Naive B cell (primary cell): ENCODE measurements around the gene AMHR2. TPM values are rescaled to one million over a fixed set of nuclear protein-coding genes. Genes with fewer than 3 reads are reported as not detected.
A peak's percentile ranks its signal among the peaks of the same experiment; 100 is the strongest.

ENCODE experiments used
- ATAC-seq, 2 donors: fragments of 150-1000 bp; cut with Tn5 transposase; 2 replicates each; pipeline ENCODE4 v1.10.0; 2021; ENCODE audit warnings: low read depth in 2 of 2, mild to moderate bottlenecking in 2 of 2, moderate library complexity in 2 of 2
- DNase-seq: peaks from one replicate; pipeline ENCODE4 v3.0.0; 2022
- H3K27ac Mint-ChIP-seq, 6 donors: one replicate each; pipeline ENCODE4 v1.8.0; 2020 to 2022; ENCODE audit warnings: mild to moderate bottlenecking in 6 of 6, mixed read lengths in 6 of 6, moderate library complexity in 5 of 6, inconsistent platforms in 2 of 6
- H3K27me3 Mint-ChIP-seq, 3 donors: one replicate each; pipeline ENCODE4 v1.8.0; 2021 to 2022; ENCODE audit warnings: mixed read lengths in 3 of 3, mild to moderate bottlenecking in 1 of 3
- H3K36me3 Mint-ChIP-seq, 2 donors: one replicate each; pipeline ENCODE4 v1.8.0; 2020 to 2022; ENCODE audit warnings: mixed read lengths in 2 of 2, inconsistent platforms in 1 of 2, mild to moderate bottlenecking in 1 of 2
- H3K4me1 Mint-ChIP-seq, 3 donors: one replicate each; pipeline ENCODE4 v1.8.0; 2020 to 2022; ENCODE audit warnings: mixed read lengths in 3 of 3, inconsistent platforms in 1 of 3, mild to moderate bottlenecking in 1 of 3, moderate library complexity in 1 of 3
- H3K4me3 Mint-ChIP-seq, 8 donors: one replicate each; pipeline ENCODE4 v1.8.0; 2020 to 2022; ENCODE audit warnings: mild to moderate bottlenecking in 8 of 8, mixed read lengths in 8 of 8, moderate library complexity in 8 of 8, inconsistent platforms in 2 of 8
- H3K9me3 Mint-ChIP-seq, 7 donors: one replicate each; pipeline ENCODE4 v1.8.0; 2020 to 2022; ENCODE audit warnings: mixed read lengths in 7 of 7, mild to moderate bottlenecking in 5 of 7, inconsistent platforms in 2 of 7, moderate library complexity in 1 of 7
- polyA plus RNA-seq, 6 donors: library from polyadenylated mRNA; unstranded; fragments of 300-500 nt; fragmentation: Illumina TruSeq; gene quantifications; one replicate each; pipeline ENCODE4 v1.2.3, GENCODE V29; 2021; ENCODE audit warnings: low read depth in 6 of 6

The AMHR2 gene
- polyA plus RNA-seq, 6 donors from 2014 or later, result not detected

DNA sequence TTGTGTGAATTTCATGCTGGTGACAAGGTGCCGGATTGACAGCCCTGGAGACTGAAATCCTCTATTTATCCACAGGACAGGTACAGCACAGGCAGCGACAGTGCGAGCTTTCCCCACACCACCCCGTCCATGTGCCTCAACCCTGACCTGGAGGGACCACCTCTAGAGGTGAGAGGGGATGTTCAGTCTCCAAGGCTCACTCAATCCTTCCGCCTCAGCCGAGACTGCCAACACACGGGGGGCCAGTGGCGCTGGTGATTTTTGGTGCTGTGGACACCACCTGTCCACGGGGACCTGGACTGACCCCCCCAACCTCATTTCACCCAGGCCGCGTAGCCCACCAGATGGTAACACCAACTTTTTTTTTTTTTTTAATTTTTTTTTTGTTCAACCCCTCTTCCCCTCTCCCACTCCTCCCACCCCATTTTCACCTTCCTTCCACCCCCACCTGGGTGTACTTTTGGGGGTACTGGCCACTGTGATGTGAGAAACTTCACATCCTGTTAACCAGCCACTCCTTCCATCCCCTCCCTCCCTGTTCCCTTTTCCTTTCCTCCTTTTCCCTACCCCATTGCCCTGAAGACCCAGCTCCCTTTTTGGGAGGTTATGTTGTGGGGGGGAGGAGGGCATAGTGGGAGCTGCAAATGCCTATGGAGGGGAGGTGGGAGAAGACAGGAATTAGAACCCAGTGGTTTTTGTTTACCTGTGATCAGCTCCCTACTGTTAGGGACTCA is 41.2 kb downstream of the AMHR2 start:
- ATAC-seq, result no peak
- Mint-ChIP-seq H3K27me3 (no peaks in the 10 kb centered on the region), H3K36me3 (peaks cover 29 to 36% of the 10 kb centered on the region in 2 donors)

DNA sequence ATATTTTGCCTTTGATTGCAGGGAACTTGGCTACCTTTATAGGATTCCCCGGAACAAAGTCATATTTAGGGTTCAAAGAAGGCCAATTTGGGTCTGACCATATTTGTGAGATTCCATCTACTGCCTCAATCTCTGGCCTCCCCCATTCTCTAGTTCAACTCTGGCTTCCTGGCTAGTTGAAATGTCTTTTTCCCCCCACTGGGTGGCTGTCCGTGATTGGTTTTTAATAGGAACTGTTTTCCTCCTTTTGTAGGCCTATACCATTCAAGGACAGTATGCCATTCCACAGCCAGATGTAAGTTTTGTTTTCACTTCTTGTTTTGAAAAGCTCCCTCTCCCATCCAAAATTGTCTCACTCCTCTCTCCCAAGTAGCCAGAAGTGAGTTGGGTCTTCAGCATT is 42.0 kb downstream of the AMHR2 start:
- H3K4me3 Mint-ChIP-seq, result peak overlapping the region in 1 of 8 donors; percentile 15
- DNase-seq (no peak), ATAC-seq (no peak)
- peaks cover 7 to 31% (median 18%) of the 10 kb centered on the region in 3 donors for H3K4me1 Mint-ChIP-seq
- peaks cover 21 to 32% of the 10 kb centered on the region in 2 donors for H3K36me3 Mint-ChIP-seq
- no peaks in the 10 kb centered on the region for H3K27me3 Mint-ChIP-seq
- no peaks in the 10 kb centered on the region for H3K9me3 Mint-ChIP-seq
- H3K27ac Mint-ChIP-seq, result peak overlapping the region in 2 of 6 donors; percentile 75 to 82

More for the DNA sequence above, 41.2 kb downstream of the AMHR2 start:
- peaks cover 7 to 34% (median 25%) of the 10 kb centered on the region in 3 donors for H3K4me1 Mint-ChIP-seq
- H3K9me3 Mint-ChIP-seq, result no peaks in the 10 kb centered on the region
- H3K4me3 Mint-ChIP-seq, result peak overlapping the region in 1 of 8 donors; percentile 63
- DNase-seq, result no peak
- peak overlapping the region in 1 of 6 donors; percentile 82 for H3K27ac Mint-ChIP-seq

DNA sequence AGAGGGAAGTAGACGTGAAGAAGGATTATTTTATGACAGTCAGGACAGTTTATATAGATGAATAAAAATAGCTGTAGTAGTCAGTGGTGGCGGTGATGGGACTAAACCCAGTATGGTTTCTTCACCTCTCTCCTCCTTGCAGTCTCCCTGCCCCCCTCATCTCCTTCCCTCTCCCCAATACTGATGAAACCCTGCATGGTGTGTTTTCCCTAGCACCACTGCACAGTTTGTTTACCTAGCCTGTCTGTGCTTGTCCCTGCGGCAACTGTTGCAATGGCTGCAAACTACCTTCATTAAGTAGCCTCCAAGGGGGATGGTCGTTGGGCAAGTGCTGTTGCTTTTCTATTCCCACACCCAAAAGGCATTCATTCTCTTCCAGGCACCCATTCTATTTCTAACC is 43.0 kb downstream of the AMHR2 start:
- Mint-ChIP-seq H3K9me3 (no peaks in the 10 kb centered on the region), H3K4me1 (peaks cover 5 to 27% (median 13%) of the 10 kb centered on the region in 3 donors), H3K27me3 (no peaks in the 10 kb centered on the region), H3K27ac (peak overlapping the region in 4 of 6 donors; percentile 11 to 85 (median 67)), H3K36me3 (peaks cover 18 to 29% of the 10 kb centered on the region in 2 donors), H3K4me3 (no peak overlapping the region)
- ATAC-seq (no peak), DNase-seq (no peak)

DNA sequence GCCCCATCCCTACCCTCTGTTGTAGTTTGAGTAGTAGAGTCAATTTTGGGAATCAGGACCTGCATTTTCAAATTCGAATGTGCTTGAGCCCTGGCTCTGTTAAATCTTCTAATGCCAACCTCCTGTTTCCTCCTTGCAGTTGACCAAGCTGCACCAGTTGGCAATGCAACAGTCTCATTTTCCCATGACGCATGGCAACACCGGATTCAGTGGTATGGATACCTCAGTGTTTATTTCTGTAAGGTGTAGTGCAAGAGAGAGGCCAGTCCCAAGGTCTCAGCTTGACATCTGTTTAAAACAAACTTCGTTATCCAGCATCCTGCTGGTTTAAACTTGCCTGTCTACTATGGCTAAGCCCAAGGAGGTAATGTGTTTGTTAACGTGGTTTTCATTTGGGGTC is 43.4 kb downstream of the AMHR2 start:
- no peak for ATAC-seq
- peaks cover 22 to 27% of the 10 kb centered on the region in 2 donors for H3K36me3 Mint-ChIP-seq
- H3K27me3 Mint-ChIP-seq, result no peaks in the 10 kb centered on the region
- peak overlapping the region in 4 of 6 donors; percentile 11 to 85 (median 52) for H3K27ac Mint-ChIP-seq
- H3K4me3 Mint-ChIP-seq, result peak overlapping the region in 1 of 8 donors; percentile 9
- peaks cover 5 to 27% (median 15%) of the 10 kb centered on the region in 3 donors for H3K4me1 Mint-ChIP-seq
- DNase-seq, result no peak
- H3K9me3 Mint-ChIP-seq, result no peaks in the 10 kb centered on the region

DNA sequence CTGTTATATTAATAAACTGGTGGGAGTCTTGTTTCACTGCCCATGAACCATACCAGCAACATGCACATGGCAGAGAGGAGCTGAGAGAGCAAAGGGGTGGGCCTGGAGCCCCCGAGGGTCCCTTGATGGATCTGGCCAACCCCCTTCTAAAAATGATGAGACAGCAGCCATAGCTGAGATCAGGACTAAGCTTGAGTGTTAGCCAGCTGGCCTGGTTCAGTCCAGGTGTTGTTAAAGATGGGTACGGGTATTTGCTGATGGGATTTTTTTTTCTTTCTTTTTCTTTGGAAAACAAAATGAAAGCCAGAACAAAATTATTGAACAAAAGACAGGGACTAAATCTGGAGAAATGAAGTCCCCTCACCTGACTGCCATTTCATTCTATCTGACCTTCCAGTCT is 44.2 kb downstream of the AMHR2 start:
- Mint-ChIP-seq H3K36me3 (peaks cover 22 to 25% of the 10 kb centered on the region in 2 donors), H3K4me3 (peak overlapping the region in 1 of 8 donors; percentile 47), H3K4me1 (peaks cover 5 to 27% (median 16%) of the 10 kb centered on the region in 3 donors), H3K27ac (peak overlapping the region in 1 of 6 donors; percentile 49), H3K27me3 (no peaks in the 10 kb centered on the region), H3K9me3 (no peaks in the 10 kb centered on the region)
- no peak for DNase-seq
- ATAC-seq, result no peak

DNA sequence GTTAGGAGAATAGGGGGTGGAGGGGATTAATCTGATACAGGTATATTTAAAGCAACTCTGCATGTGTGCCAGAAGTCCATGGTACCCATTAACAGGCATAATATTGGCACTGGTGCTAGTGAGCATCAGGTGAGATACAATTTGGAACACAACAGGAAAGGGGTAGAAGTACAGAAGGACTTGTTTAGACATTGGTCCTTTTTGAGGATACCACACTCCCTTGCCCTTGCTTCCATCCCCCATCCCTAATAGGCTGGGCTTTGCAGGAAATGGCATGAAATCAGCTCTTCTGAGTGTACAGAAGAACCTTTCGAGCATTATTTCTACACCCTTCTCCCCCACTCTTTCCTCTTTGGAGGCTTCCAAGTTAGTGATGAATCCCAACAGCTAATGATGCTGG is 44.6 kb downstream of the AMHR2 start:
- ATAC-seq, result no peak
- peaks cover 5 to 27% (median 16%) of the 10 kb centered on the region in 3 donors for H3K4me1 Mint-ChIP-seq
- no peaks in the 10 kb centered on the region for H3K9me3 Mint-ChIP-seq
- H3K4me3 Mint-ChIP-seq, result no peak overlapping the region
- peaks cover 22 to 25% of the 10 kb centered on the region in 2 donors for H3K36me3 Mint-ChIP-seq
- H3K27me3 Mint-ChIP-seq, result no peaks in the 10 kb centered on the region
- DNase-seq, result no peak
- no peak overlapping the region for H3K27ac Mint-ChIP-seq

DNA sequence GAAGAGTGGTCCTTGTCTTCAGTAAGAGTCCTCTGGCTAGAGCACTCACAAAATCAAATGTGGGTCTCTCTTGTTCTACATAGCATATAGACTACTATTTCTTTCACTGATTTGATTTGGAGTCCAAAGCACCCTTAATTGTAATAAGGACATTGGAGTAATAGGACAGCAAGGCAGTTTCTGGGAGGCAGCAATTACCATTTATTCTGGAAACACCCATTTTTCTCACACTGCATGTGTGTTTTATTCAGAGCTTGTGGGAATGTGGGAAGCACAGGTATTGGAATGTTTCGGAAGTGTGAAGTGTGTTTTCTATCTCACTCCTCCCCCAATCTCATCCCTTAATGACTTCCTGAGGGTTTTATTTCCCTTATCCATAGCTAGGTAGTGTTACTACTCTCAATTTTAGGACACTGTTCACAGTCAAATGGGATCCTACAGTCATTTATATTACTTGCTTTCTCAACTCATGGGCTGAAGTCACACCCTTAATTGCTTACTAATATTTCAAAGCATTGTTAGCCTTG is 48.5 kb downstream of the AMHR2 start:
- no peak for DNase-seq
- ATAC-seq, result no peak
- H3K4me1 Mint-ChIP-seq, result peaks cover 3 to 13% (median 9%) of the 10 kb centered on the region in 3 donors
- no peak overlapping the region for H3K4me3 Mint-ChIP-seq
- H3K36me3 Mint-ChIP-seq, result peaks cover 6 to 21% of the 10 kb centered on the region in 2 donors
- no peaks in the 10 kb centered on the region for H3K9me3 Mint-ChIP-seq
- no peaks in the 10 kb centered on the region for H3K27me3 Mint-ChIP-seq
- H3K27ac Mint-ChIP-seq, result no peak overlapping the region

DNA sequence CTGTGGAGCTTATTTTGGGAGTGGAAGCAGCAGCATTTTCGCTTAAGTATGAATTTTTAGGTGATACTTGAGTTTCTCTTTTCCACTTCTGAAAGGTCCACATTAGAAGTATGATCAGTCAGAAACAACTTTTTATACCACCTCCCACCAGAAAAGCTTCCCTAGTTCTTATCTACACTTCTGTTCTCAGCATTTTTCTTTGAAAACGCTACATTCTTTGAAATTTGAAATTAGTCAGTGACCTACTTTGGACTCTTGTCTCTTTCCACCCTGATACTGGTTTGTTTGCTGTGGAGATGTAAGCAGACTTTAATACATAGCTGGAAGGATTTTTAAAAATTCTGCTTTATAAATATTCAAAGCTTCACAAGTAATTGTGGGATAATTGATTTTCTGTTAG is 50.4 kb downstream of the AMHR2 start:
- H3K4me3 Mint-ChIP-seq, result no peak overlapping the region
- peak overlapping the region in 1 of 6 donors; percentile 9 for H3K27ac Mint-ChIP-seq
- no peaks in the 10 kb centered on the region for H3K9me3 Mint-ChIP-seq
- peaks cover 6 to 19% of the 10 kb centered on the region in 2 donors for H3K36me3 Mint-ChIP-seq
- H3K27me3 Mint-ChIP-seq, result no peaks in the 10 kb centered on the region
- DNase-seq, result no peak
- no peak for ATAC-seq
- H3K4me1 Mint-ChIP-seq, result peaks cover 3 to 12% (median 9%) of the 10 kb centered on the region in 3 donors

DNA sequence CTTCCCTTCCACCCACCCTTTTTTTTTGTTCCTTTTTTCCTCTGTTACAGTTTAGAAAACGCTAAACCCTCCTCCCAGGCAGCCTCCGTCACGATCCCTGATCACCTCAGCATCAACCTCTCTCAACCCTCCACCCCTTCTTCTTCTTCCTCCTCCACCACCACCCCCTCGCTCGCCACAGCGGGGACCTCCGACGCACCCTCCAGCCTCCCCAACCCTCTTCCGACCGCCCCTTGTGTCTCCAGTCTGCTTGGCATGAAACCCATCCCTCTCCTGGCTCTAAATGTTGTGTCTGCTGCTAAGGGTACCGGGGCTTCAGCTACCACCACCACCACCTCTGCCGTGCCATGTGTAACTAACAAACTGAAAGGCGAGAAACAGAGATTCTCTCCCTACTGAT is 51.2 kb downstream of the AMHR2 start:
- no peaks in the 10 kb centered on the region for H3K9me3 Mint-ChIP-seq
- peaks cover 3 to 12% (median 9%) of the 10 kb centered on the region in 3 donors for H3K4me1 Mint-ChIP-seq
- H3K36me3 Mint-ChIP-seq, result peaks cover 6 to 19% of the 10 kb centered on the region in 2 donors
- no peak overlapping the region for H3K4me3 Mint-ChIP-seq
- no peaks in the 10 kb centered on the region for H3K27me3 Mint-ChIP-seq
- no peak for DNase-seq
- no peak for ATAC-seq
- H3K27ac Mint-ChIP-seq, result peak overlapping the region in 2 of 6 donors; percentile 8 to 25

DNA sequence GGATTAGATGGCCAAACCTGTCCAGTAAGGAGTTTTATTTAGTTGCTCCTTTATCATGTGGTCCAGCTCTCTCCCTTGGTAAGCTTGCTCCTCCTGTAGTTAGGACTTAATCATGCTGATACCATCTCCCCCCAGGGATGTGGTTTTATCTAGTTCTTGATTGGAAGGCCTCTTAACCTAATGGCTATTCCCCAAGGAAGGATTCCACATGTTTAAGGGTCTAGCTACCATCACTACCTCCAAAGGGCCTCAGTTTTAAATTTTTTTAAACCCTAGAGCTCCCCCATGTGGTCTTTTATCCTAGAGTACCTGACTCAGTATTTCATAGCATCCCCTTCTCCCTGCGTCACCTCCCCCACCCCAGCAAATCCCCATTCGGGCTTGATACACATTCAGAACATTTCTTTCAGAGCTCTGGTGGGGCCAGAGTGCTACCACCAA is 53.1 kb downstream of the AMHR2 start:
- H3K27ac Mint-ChIP-seq, result peak overlapping the region in 1 of 6 donors; percentile 28
- no peaks in the 10 kb centered on the region for H3K27me3 Mint-ChIP-seq
- peaks cover 0 to 14% of the 10 kb centered on the region in 2 donors for H3K36me3 Mint-ChIP-seq
- DNase-seq (no peak), ATAC-seq (peak; percentile 38 to 49)
- no peaks in the 10 kb centered on the region for H3K9me3 Mint-ChIP-seq
- H3K4me1 Mint-ChIP-seq, result peaks cover 3 to 15% (median 9%) of the 10 kb centered on the region in 3 donors
- H3K4me3 Mint-ChIP-seq, result no peak overlapping the region

DNA sequence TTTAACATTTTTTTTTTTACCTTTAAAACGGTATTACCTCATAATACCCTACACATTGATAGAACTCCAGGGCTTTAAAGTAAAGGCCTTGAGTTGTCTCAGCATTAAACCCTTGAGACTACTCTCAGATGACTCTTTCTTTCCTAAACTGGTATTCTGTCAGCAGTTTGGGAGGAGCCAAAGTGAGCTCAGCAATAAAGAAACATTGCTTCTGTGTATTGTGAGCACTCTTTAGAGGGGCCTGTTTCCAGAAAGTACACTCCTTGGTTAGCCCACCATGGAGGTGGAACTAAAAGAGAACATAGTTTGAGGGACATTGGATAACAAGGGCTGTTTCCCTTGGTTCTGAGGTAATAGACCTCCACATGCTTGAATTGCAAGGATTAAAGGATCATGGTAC is 55.2 kb downstream of the AMHR2 start:
- H3K36me3 Mint-ChIP-seq, result peaks cover 4 to 13% of the 10 kb centered on the region in 2 donors
- no peak for DNase-seq
- peak overlapping the region in 1 of 6 donors; percentile 28 for H3K27ac Mint-ChIP-seq

DNA sequence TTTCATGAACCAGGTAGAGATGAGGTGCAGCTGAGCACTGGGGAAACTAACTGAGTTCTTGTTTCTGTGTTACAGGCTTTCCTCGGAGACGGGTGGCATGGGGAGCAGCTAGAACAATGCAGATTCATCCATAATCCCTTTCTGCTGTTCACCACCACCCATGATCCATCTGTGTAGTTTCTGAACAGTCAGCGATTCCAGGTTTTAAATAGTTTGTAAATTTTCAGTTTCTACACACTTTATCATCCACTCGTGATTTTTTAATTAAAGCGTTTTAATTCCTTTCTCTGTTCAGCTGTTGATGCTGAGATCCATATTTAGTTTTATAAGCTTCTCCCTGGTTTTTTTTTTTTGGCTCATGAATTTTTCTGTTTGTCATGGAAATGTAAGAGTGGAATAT is 55.7 kb downstream of the AMHR2 start:
- no peak for DNase-seq
- H3K27me3 Mint-ChIP-seq, result no peaks in the 10 kb centered on the region
- no peak overlapping the region for H3K27ac Mint-ChIP-seq
- H3K4me3 Mint-ChIP-seq, result no peak overlapping the region
- no peaks in the 10 kb centered on the region for H3K9me3 Mint-ChIP-seq
- H3K4me1 Mint-ChIP-seq, result peaks cover 10 to 31% (median 14%) of the 10 kb centered on the region in 3 donors
- peaks cover 4 to 13% of the 10 kb centered on the region in 2 donors for H3K36me3 Mint-ChIP-seq
- ATAC-seq, result no peak

More for the DNA sequence above, 55.2 kb downstream of the AMHR2 start:
- ATAC-seq, result no peak
- no peaks in the 10 kb centered on the region for H3K27me3 Mint-ChIP-seq
- H3K4me3 Mint-ChIP-seq, result no peak overlapping the region
- H3K9me3 Mint-ChIP-seq, result no peaks in the 10 kb centered on the region
- peaks cover 9 to 29% (median 10%) of the 10 kb centered on the region in 3 donors for H3K4me1 Mint-ChIP-seq

DNA sequence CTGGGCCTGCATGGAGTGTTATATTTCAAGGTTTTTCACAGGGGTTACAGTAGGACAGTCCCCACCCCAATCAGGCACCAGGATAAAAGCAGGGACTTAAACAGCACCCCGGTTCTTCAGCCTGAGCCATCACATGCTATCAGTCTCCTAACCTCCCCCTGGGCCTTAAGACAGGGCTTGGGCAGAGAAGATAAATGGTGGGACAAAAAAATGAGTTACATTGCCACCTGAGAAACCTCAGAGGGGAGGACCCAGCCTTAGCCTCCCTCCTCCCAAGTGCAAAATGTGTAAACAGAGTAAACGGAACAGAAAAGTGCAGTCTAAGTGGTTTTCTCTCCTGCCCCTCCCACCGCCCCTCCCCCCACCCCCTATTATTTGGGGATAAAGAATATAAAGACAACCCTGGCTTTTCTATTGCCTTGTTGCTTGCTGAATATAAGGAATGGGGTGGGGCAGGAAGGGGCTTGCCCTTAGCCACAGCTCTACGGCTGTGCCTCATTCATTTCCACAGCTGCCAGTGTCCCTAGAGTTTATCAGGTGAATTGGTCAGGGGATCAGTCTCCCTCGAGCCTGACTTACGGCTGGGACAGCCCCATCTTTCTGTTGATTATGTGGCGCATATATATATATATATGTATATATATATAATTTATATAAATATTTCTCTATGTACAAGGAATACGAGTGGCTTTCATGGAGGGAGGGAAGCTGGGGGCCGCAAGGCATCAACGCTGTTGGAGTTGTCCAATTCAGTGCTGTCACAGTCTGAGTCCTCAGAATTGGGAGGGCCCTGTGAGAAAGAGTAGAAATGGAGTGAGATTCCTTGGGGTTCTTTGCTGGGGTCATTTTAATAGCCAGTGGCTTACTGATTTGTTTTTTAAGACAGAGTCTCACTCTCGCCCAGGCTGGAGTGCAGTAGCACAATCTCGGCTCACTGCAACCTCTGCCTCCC is 57.1 kb downstream of the AMHR2 start:
- peak overlapping the region in 2 of 6 donors; percentile 37 to 43 for H3K27ac Mint-ChIP-seq
- peaks cover 4 to 5% of the 10 kb centered on the region in 2 donors for H3K36me3 Mint-ChIP-seq
- no peak overlapping the region for H3K4me3 Mint-ChIP-seq
- peaks cover 5 to 24% (median 11%) of the 10 kb centered on the region in 3 donors for H3K4me1 Mint-ChIP-seq
- DNase-seq (no peak), ATAC-seq (no peak)
- no peaks in the 10 kb centered on the region for H3K27me3 Mint-ChIP-seq
- no peaks in the 10 kb centered on the region for H3K9me3 Mint-ChIP-seq
